ENCODE data around the gene PPP2R5C. TPM values are rescaled to one million over a fixed set of nuclear protein-coding genes. Genes with fewer than 3 reads are reported as not detected.

Gene PPP2R5C
- total and polyA plus RNA-seq, 3 donors from 2014 or later: 106 to 166 (median 126) TPM

DNA sequence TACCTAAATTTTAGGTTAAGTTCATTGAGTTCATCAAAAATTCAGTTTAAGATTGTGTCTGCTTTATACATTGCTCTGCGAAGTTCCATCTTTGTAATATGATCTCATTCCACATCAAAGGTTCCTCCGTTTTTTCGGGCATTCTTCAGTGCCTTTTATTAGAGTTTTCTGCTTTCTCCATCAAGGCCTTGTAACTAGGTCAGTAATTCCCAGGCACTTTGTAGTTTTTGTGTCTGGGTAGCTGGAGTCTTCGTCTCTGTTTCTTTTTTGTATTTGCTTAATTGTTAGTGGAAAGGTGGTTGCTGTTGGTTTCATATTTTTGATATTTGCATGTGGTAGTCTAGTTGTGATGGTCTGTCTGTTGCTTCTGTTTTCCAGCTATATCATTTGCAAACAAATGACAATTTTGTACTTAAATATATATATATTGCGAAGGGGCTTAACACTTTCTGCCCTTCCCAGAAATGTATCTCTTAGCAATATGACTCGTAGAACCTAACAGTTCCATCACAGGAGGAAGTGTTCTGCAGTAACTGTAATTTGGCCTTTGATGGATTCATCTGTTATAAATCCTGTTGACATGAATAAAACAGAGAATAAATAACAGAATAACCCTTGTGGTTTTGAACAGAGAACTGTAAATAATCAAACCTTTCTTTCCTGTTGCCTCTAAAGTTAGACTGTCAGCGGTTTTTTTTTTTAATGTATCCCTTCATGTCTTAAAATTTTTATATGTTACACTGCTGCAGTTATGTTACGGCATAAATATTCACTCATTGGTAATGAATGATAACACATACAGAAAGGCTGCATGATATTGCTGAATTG lies 114.4 kb downstream of the PPP2R5C start:
- Histone ChIP-seq H3K4me3 (no peak overlapping the region), H3K9me3 (no peaks in the 10 kb centered on the region), H3K36me3 (ENCODE audit: low read depth, missing control alignments) (no peaks in the 10 kb centered on the region), H3K4me1 (peaks cover 21% of the 10 kb centered on the region), H3K27me3 (no peaks in the 10 kb centered on the region), H3K27ac (no peak overlapping the region)
- no peak for DNase-seq
- intact Hi-C loops (cut with DNase I; ENCODE audit: low total_unique reads): no loop called here
- TF ChIP-seq POLR2A (IDR thresholded peaks at IDR 0.05): no peak
- TF ChIP-seq, protein P1, sequence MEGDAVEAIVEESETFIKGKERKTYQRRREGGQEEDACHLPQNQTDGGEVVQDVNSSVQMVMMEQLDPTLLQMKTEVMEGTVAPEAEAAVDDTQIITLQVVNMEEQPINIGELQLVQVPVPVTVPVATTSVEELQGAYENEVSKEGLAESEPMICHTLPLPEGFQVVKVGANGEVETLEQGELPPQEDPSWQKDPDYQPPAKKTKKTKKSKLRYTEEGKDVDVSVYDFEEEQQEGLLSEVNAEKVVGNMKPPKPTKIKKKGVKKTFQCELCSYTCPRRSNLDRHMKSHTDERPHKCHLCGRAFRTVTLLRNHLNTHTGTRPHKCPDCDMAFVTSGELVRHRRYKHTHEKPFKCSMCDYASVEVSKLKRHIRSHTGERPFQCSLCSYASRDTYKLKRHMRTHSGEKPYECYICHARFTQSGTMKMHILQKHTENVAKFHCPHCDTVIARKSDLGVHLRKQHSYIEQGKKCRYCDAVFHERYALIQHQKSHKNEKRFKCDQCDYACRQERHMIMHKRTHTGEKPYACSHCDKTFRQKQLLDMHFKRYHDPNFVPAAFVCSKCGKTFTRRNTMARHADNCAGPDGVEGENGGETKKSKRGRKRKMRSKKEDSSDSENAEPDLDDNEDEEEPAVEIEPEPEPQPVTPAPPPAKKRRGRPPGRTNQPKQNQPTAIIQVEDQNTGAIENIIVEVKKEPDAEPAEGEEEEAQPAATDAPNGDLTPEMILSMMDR (IDR thresholded peaks at IDR 0.05): no peak
- 59 to 64% methylated on average over 8 of the region's 8 CpGs for WGBS, 2 donors

DNA sequence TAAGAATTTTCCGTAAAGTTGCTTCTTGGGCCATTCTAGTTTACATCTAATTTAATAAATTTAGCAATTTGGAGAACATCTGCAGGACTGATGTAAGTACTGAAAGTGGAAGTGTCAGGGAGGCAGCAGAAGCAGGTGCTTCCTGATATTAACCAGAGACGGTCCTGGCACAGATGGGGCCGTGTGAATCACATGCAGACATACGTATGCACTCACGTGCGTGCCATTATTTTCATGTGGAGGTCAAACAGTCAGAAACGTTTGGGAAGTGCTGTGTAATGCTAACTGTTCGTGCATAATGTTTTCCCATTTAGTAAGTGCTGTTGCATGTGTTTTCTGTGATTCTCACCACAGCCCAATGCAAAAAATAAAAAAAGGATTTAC lies 115.0 kb downstream of the PPP2R5C start:
- H3K27ac ChIP-seq: no peak overlapping the region
- no peak for TF ChIP-seq POLR2A (IDR thresholded peaks at IDR 0.05)
- TF ChIP-seq, protein P1 (IDR thresholded peaks at IDR 0.05): no peak
- no peaks in the 10 kb centered on the region for H3K9me3 ChIP-seq
- WGBS, 2 donors: 55 to 66% methylated on average over 8 of the region's 8 CpGs
- no peaks in the 10 kb centered on the region for H3K27me3 ChIP-seq
- intact Hi-C loops (cut with DNase I; ENCODE audit: low total_unique reads): no loop called here
- H3K36me3 ChIP-seq (ENCODE audit: low read depth, missing control alignments): no peaks in the 10 kb centered on the region
- no peak overlapping the region for H3K4me3 ChIP-seq
- peak; percentile 65 for DNase-seq
- peaks cover 21% of the 10 kb centered on the region for H3K4me1 ChIP-seq

DNA sequence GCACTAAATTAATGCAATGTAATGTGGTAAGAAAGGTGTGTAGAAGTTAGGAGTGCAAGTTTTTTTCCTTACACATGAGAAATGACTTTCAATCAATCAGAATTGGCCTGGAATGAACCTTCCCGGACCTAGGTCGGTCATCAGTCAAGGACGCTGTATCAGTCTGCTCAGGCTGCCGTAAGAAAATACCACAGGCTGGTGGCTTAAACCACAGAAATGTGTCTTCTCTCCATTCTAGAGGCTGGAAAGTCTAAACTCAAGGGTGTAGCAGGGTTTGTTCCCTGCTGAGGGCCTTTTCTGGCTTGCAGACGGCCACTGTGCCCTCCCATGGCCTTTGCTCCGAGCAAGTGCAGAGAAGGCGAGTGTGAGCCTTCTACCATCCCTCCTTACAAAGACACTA lies 116.3 kb downstream of the PPP2R5C start:
- DNase-seq: no peak
- WGBS, 2 donors: 74 to 89% methylated on average over 7 of the region's 7 CpGs
- no peak overlapping the region for H3K4me3 ChIP-seq
- H3K27ac ChIP-seq: peak overlapping the region in 1 of 2 donors; percentile 20
- peaks cover 21% of the 10 kb centered on the region for H3K4me1 ChIP-seq
- H3K27me3 ChIP-seq: no peaks in the 10 kb centered on the region
- TF ChIP-seq POLR2A (IDR thresholded peaks at IDR 0.05): no peak
- TF ChIP-seq, protein P1 (IDR thresholded peaks at IDR 0.05): no peak
- intact Hi-C loops (cut with DNase I; ENCODE audit: low total_unique reads): no loop called here
- H3K9me3 ChIP-seq: no peaks in the 10 kb centered on the region
- no peaks in the 10 kb centered on the region for H3K36me3 ChIP-seq (ENCODE audit: low read depth, missing control alignments)

- no peak for DNase-seq
- TF ChIP-seq, protein P1 (IDR thresholded peaks at IDR 0.05): no peak
- TF ChIP-seq POLR2A (IDR thresholded peaks at IDR 0.05): no peak
- Histone ChIP-seq H3K36me3 (ENCODE audit: low read depth, missing control alignments) (no peaks in the 10 kb centered on the region), H3K27me3 (no peaks in the 10 kb centered on the region), H3K9me3 (no peaks in the 10 kb centered on the region), H3K27ac (no peak overlapping the region), H3K4me1 (peaks cover 21% of the 10 kb centered on the region), H3K4me3 (no peak overlapping the region)
- intact Hi-C loops (cut with DNase I; ENCODE audit: low total_unique reads): no loop called here
- WGBS, 2 donors: 91 to 92% methylated on average over 4 to 9 of the region's 9 CpGs
These were observed 116.8 kb downstream of the PPP2R5C start for GRCh38 chr14:101878211-101878821.

Data from testis (tissue), 3 donors.